GM23338 (cell line): ENCODE measurements around the gene AKAP10. TPM values are rescaled to one million over a fixed set of nuclear protein-coding genes. Genes with fewer than 3 reads are reported as not detected.

Experiments used
- ATAC-seq: fragments of 200-7000 bp; cut with Tn5 transposase; 3 replicates; pipeline ENCODE4 v1.9.1; 2020
- DNase-seq: peaks from one replicate; pipeline ENCODE4 v3.0.0-alpha.2; 2015; ENCODE audit warnings: low spot score
- H2AFZ ChIP-seq: fragments of 200-600 bp; sonication (generic); 2 replicates; pipeline ENCODE4 v1.8.0; 2016; ENCODE audit warnings: antibody characterized with exemption, mild to moderate bottlenecking, moderate library complexity
- H3F3A ChIP-seq: fragments of 200-600 bp; sonication (generic); replicated peaks from 2 replicates; pipeline ENCODE4 v1.8.0; 2017; ENCODE audit warnings: antibody characterized with exemption, mixed run types, low read depth
- H3K27ac ChIP-seq: fragments of 200-600 bp; sonication (generic); 2 replicates; pipeline ENCODE4 v1.6.1; 2016; ENCODE audit warnings: low read depth
- H3K27me3 ChIP-seq: fragments of 200-600 bp; sonication (generic); 2 replicates; pipeline ENCODE4 v1.8.0; 2016; ENCODE audit warnings: mild to moderate bottlenecking, mixed run types, moderate library complexity; ENCODE audit not compliant: insufficient read depth
- H3K36me3 ChIP-seq: fragments of 200-600 bp; sonication (generic); 2 replicates; pipeline ENCODE4 v1.8.0; 2016; ENCODE audit warnings: mild to moderate bottlenecking; ENCODE audit not compliant: insufficient read depth
- H3K4me1 ChIP-seq: fragments of 200-600 bp; sonication (generic); 2 replicates; pipeline ENCODE4 v1.8.0; 2016; ENCODE audit warnings: mild to moderate bottlenecking, moderate library complexity; ENCODE audit not compliant: insufficient read depth
- H3K4me2 ChIP-seq: fragments of 200-600 bp; sonication (generic); 2 replicates; pipeline ENCODE4 v1.7.1; 2017; ENCODE audit warnings: mixed run types
- H3K4me3 ChIP-seq: fragments of 200-600 bp; sonication (generic); 2 replicates; pipeline ENCODE4 v1.6.1; 2016; ENCODE audit warnings: mixed run types
- H3K79me2 ChIP-seq: fragments of 200-600 bp; sonication (generic); replicated peaks from 2 replicates; pipeline ENCODE4 v1.8.0; 2017; ENCODE audit warnings: mild to moderate bottlenecking; ENCODE audit not compliant: insufficient read depth
- H3K9me2 ChIP-seq: fragments of 200-600 bp; sonication (generic); 2 replicates; pipeline ENCODE4 v1.8.0; 2017; ENCODE audit not compliant: insufficient read depth
- H4K20me1 ChIP-seq: fragments of 200-600 bp; sonication (generic); replicated peaks from 2 replicates; pipeline ENCODE4 v1.8.0; 2017; ENCODE audit warnings: mild to moderate bottlenecking; ENCODE audit not compliant: insufficient read depth
- H3K27ac Mint-ChIP-seq: 2 replicates; pipeline ENCODE4 v1.8.0; 2020; ENCODE audit warnings: inconsistent platforms, mild to moderate bottlenecking, moderate library complexity, mixed read lengths
- H3K27me3 Mint-ChIP-seq: 3 replicates; pipeline ENCODE4 v1.8.0; 2022; ENCODE audit warnings: low read depth, mild to moderate bottlenecking, moderate library complexity, mixed read lengths, inconsistent platforms; ENCODE audit not compliant: insufficient read depth, poor library complexity
- H3K36me3 Mint-ChIP-seq: 3 replicates; pipeline ENCODE4 v1.8.0; 2021; ENCODE audit warnings: low read depth, mild to moderate bottlenecking, inconsistent platforms, moderate library complexity, mixed read lengths
- H3K4me1 Mint-ChIP-seq: 3 replicates; pipeline ENCODE4 v1.8.0; 2020; ENCODE audit warnings: mild to moderate bottlenecking, inconsistent platforms, mixed read lengths
- H3K4me3 Mint-ChIP-seq: 3 replicates; pipeline ENCODE4 v1.8.0; 2021; ENCODE audit warnings: moderate library complexity, mild to moderate bottlenecking, inconsistent platforms, mixed read lengths
- H3K9me3 Mint-ChIP-seq: 3 replicates; pipeline ENCODE4 v1.8.0; 2020; ENCODE audit warnings: moderate library complexity, mild to moderate bottlenecking, inconsistent platforms, mixed read lengths
- CREB1 ChIP-seq: fragments of 250-450 bp; sonication (Bioruptor Pico); IDR thresholded peaks from 2 replicates; pipeline ENCODE4 v1.5.0; 2020; ENCODE audit warnings: low read depth, mild to moderate bottlenecking, moderate library complexity
- REST ChIP-seq: IDR thresholded peaks from one replicate; pipeline ENCODE4 v1.6.1; 2018; ENCODE audit warnings: antibody characterized with exemption; ENCODE audit not compliant: unreplicated experiment
- ZNF331 ChIP-seq: fragments of 250-450 bp; sonication (Bioruptor Pico); IDR thresholded peaks from 2 replicates; pipeline ENCODE4 v1.5.0; 2020; ENCODE audit warnings: low read depth, mild to moderate bottlenecking, moderate library complexity
- polyA plus RNA-seq: library from polyadenylated mRNA; unstranded; fragments of >200 nt; fragmentation: Nextera tagmentation; extraction: Ambion mirVana; gene quantifications from 2 replicates; pipeline ENCODE4 v1.2.1, GENCODE V29; 2016
- total RNA-seq: library from RNA; depleted of rRNA; stranded (reverse); fragments of >200 nt; shearing (Covaris generic); gene quantifications from 2 replicates; pipeline ENCODE4 v1.2.3, GENCODE V29; 2014
- TF ChIP-seq, protein P1 (sequence below): fragments of 250-450 bp; sonication (Bioruptor Pico); IDR thresholded peaks from 2 replicates; pipeline ENCODE4 v1.5.0; 2020; ENCODE audit warnings: mild to moderate bottlenecking, moderate library complexity

The AKAP10 gene
- total and polyA plus RNA-seq, 2 experiments from 2014 or later, result 16.7 to 25.9 TPM

DNA sequence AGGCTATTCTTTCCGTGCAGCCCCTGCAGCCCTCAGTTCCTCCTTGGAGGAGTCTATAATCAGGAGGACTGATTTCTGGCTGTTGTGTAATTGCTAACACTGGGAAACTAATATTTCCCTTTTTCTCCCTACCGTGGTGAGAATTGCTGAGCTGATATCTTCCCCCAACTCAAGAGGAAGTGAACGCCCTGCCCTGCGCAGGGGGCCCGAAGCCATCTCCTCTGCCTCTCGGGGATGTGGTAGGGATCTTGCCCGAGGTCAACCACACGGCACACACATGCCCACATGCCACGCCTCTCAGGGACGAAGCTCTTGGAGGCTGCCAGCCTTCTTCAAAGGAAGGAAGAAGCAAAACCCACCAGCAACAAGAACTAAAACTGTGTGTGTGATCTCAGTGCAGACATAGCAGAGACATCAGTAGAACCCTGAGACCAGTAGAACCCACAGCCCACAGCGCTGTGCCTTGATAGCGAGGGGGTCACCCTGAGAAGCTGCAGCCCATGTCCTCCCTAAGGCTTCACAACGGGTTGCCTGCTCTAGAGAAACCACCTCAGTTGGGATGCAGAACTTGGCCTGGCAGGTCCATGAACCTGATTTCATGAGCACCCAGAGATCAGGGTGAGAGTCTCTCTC lies 101.0 kb downstream of the AKAP10 start (continued):
- TF ChIP-seq, protein P1, sequence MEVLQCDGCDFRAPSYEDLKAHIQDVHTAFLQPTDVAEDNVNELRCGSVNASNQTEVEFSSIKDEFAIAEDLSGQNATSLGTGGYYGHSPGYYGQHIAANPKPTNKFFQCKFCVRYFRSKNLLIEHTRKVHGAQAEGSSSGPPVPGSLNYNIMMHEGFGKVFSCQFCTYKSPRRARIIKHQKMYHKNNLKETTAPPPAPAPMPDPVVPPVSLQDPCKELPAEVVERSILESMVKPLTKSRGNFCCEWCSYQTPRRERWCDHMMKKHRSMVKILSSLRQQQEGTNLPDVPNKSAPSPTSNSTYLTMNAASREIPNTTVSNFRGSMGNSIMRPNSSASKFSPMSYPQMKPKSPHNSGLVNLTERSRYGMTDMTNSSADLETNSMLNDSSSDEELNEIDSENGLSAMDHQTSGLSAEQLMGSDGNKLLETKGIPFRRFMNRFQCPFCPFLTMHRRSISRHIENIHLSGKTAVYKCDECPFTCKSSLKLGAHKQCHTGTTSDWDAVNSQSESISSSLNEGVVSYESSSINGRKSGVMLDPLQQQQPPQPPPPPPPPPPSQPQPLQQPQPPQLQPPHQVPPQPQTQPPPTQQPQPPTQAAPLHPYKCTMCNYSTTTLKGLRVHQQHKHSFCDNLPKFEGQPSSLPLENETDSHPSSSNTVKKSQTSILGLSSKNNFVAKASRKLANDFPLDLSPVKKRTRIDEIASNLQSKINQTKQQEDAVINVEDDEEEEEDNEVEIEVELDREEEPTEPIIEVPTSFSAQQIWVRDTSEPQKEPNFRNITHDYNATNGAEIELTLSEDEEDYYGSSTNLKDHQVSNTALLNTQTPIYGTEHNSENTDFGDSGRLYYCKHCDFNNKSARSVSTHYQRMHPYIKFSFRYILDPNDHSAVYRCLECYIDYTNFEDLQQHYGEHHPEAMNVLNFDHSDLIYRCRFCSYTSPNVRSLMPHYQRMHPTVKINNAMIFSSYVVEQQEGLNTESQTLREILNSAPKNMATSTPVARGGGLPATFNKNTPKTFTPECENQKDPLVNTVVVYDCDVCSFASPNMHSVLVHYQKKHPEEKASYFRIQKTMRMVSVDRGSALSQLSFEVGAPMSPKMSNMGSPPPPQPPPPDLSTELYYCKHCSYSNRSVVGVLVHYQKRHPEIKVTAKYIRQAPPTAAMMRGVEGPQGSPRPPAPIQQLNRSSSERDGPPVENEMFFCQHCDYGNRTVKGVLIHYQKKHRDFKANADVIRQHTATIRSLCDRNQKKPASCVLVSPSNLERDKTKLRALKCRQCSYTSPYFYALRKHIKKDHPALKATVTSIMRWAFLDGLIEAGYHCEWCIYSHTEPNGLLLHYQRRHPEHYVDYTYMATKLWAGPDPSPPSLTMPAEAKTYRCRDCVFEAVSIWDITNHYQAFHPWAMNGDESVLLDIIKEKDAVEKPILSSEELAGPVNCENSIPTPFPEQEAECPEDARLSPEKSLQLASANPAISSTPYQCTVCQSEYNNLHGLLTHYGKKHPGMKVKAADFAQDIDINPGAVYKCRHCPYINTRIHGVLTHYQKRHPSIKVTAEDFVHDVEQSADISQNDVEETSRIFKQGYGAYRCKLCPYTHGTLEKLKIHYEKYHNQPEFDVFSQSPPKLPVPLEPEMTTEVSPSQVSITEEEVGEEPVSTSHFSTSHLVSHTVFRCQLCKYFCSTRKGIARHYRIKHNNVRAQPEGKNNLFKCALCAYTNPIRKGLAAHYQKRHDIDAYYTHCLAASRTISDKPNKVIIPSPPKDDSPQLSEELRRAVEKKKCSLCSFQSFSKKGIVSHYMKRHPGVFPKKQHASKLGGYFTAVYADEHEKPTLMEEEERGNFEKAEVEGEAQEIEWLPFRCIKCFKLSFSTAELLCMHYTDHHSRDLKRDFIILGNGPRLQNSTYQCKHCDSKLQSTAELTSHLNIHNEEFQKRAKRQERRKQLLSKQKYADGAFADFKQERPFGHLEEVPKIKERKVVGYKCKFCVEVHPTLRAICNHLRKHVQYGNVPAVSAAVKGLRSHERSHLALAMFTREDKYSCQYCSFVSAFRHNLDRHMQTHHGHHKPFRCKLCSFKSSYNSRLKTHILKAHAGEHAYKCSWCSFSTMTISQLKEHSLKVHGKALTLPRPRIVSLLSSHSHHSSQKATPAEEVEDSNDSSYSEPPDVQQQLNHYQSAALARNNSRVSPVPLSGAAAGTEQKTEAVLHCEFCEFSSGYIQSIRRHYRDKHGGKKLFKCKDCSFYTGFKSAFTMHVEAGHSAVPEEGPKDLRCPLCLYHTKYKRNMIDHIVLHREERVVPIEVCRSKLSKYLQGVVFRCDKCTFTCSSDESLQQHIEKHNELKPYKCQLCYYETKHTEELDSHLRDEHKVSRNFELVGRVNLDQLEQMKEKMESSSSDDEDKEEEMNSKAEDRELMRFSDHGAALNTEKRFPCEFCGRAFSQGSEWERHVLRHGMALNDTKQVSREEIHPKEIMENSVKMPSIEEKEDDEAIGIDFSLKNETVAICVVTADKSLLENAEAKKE (CRISPR knock-in tag), result no peak
- TF ChIP-seq ZNF331 (CRISPR knock-in tag) (no peak), REST (no peak), CREB1 (CRISPR knock-in tag) (no peak)

- no peaks in the 10 kb centered on the region for H3K36me3 ChIP-seq
- no peaks in the 10 kb centered on the region for H4K20me1 ChIP-seq
- H3K4me1 ChIP-seq, result no peaks in the 10 kb centered on the region
- no peak overlapping the region for H3K4me3 ChIP-seq
- H3K27me3 Mint-ChIP-seq, result peaks cover 11% of the 10 kb centered on the region
- no peaks in the 10 kb centered on the region for H3K4me1 Mint-ChIP-seq
- H3K4me2 ChIP-seq, result no peak overlapping the region
- DNase-seq, result no peak
- H3K79me2 ChIP-seq, result no peaks in the 10 kb centered on the region
- no peak overlapping the region for H3K27ac ChIP-seq
- no peak for ATAC-seq
- peaks cover 10% of the 10 kb centered on the region for H3K27me3 ChIP-seq
- no peaks in the 10 kb centered on the region; the same call in 1 of the 2 replicates for H3K9me2 ChIP-seq
- no peaks in the 10 kb centered on the region for H3K9me3 Mint-ChIP-seq
- no peaks in the 10 kb centered on the region for H3F3A ChIP-seq
- no peak overlapping the region for H3K27ac Mint-ChIP-seq
- H3K4me3 Mint-ChIP-seq, result no peak overlapping the region
- H3K36me3 Mint-ChIP-seq, result no peaks in the 10 kb centered on the region
- no peak overlapping the region for H2AFZ ChIP-seq
- TF ChIP-seq REST, result no peak
Observed at GRCh38 chr17:19874256-19874655, 103.4 kb downstream of the AKAP10 start.
